Urinary bladder (tissue), 4 donors: Measurements from ENCODE around the gene SLC25A40. TPM values are rescaled to one million over a fixed set of nuclear protein-coding genes. Genes with fewer than 3 reads are reported as not detected.

Experiments
- DNase-seq: peaks from one replicate; pipeline ENCODE4 v3.0.0-alpha.2; 2015; ENCODE audit errors: extremely low spot score
- H3K27ac ChIP-seq: one replicate; pipeline ENCODE4 v1.5.1; 2013; ENCODE audit warnings: low read depth, mild to moderate bottlenecking, moderate library complexity
- H3K36me3 ChIP-seq: one replicate; pipeline ENCODE4 v1.6.1; 2013; ENCODE audit warnings: mild to moderate bottlenecking, moderate library complexity; ENCODE audit not compliant: insufficient read depth
- H3K4me1 ChIP-seq: one replicate; pipeline ENCODE4 v1.6.1; 2013; ENCODE audit warnings: mild to moderate bottlenecking, moderate library complexity; ENCODE audit not compliant: insufficient read depth
- H3K4me3 ChIP-seq: one replicate; pipeline ENCODE4 v1.5.1; 2013; ENCODE audit warnings: low read depth, low read length
- WGBS: extraction: QIAGEN DNeasy Blood & Tissue Kit; methylation state at CpG from one replicate; pipeline ENCODE4 v1.1.7; 2013; 5-methylcytosine and 5-hydroxymethylcytosine counted together
- polyA plus RNA-seq: library from polyadenylated mRNA; stranded (reverse); fragments of 200-250 nt; gene quantifications from one replicate; pipeline ENCODE4 v1.2.3, GENCODE V29; 2013
- total RNA-seq: library from RNA; depleted of rRNA; stranded (reverse); fragments of >200 nt; gene quantifications from one replicate; pipeline ENCODE4 v1.2.3, GENCODE V29; 2014
- donor health status: healthy with polysubstance abuse.
- donor health status: healthy.

SLC25A40 gene
- total and polyA plus RNA-seq, 2 donors: 8.6 to 40.9 TPM

- Histone ChIP-seq H3K27ac (no peak overlapping the region), H3K4me1 (no peaks in the 10 kb centered on the region), H3K36me3 (no peaks in the 10 kb centered on the region), H3K4me3 (no peak overlapping the region)
- DNase-seq: no peak
- 80% methylated on average over 4 of the region's 4 CpGs for WGBS
Measured at GRCh38 chr7:87785368-87785995, 90.7 kb downstream of the SLC25A40 start.

- Histone ChIP-seq H3K36me3 (no peaks in the 10 kb centered on the region), H3K27ac (no peak overlapping the region), H3K4me1 (no peaks in the 10 kb centered on the region), H3K4me3 (no peak overlapping the region)
- no peak for DNase-seq
Measured at GRCh38 chr7:87784424-87784823, 91.7 kb downstream of the SLC25A40 start.

Other genes with a start within 250 kb of the SLC25A40 start
- 1.9 TPM for gene RUNDC3B, start 248.0 kb downstream of the SLC25A40 start, total RNA-seq
- 2.4 TPM for gene RUNDC3B, start 248.0 kb downstream of the SLC25A40 start, polyA plus RNA-seq
- 17.3 TPM for gene DBF4, start 133 bp upstream of the SLC25A40 start, total RNA-seq
- 4.5 TPM for gene DBF4, start 133 bp upstream of the SLC25A40 start, polyA plus RNA-seq
- 32.5 TPM for gene ADAM22, start 57.9 kb upstream of the SLC25A40 start, total RNA-seq
- 2.9 TPM for gene ADAM22, start 57.9 kb upstream of the SLC25A40 start, polyA plus RNA-seq